IMR-90 (cell line): ENCODE results near the gene ARSA.

Experiments
- BHLHE40 ChIP-seq: fragments of 150-350 bp; IDR thresholded peaks from 2 replicates; pipeline ENCODE4 v1.6.1; 2016; ENCODE audit warnings: mild to moderate bottlenecking, low read depth, low read length
- CEBPB ChIP-seq: IDR thresholded peaks from 2 replicates; pipeline ENCODE4 v1.6.1; 2012; ENCODE audit warnings: low read depth, low read length, improper control_type of control experiment
- CHD1 ChIP-seq: IDR thresholded peaks from 2 replicates; pipeline ENCODE4 v1.6.1; 2012; ENCODE audit warnings: low read depth, low read length, improper control_type of control experiment
- CTCF ChIP-seq: conservative IDR thresholded peaks from 2 replicates; pipeline ENCODE4 v1.5.1; 2012; ENCODE audit warnings: mild to moderate bottlenecking, low read depth, low read length, improper control_type of control experiment
- FOS ChIP-seq: fragments of 150-350 bp; IDR thresholded peaks from 2 replicates; pipeline ENCODE4 v1.6.1; 2016; ENCODE audit warnings: low read depth, low read length
- MAFK ChIP-seq: IDR thresholded peaks from 2 replicates; pipeline ENCODE4 v1.6.1; 2012; ENCODE audit warnings: low read depth, low read length, improper control_type of control experiment
- MXI1 ChIP-seq: IDR thresholded peaks from 2 replicates; pipeline ENCODE4 v1.6.1; 2012; ENCODE audit warnings: low read depth, mild to moderate bottlenecking, low read length, moderate library complexity, borderline replicate concordance
- POLR2A ChIP-seq: IDR thresholded peaks from 2 replicates; pipeline ENCODE4 v1.6.1; 2012; ENCODE audit warnings: mild to moderate bottlenecking, low read depth, low read length
- RCOR1 ChIP-seq: IDR thresholded peaks from 2 replicates; pipeline ENCODE4 v1.6.1; 2012; ENCODE audit warnings: mild to moderate bottlenecking, low read length, improper control_type of control experiment; ENCODE audit not compliant: insufficient replicate concordance
- RFX5 ChIP-seq: IDR thresholded peaks from 2 replicates; pipeline ENCODE4 v1.8.0; 2012; ENCODE audit warnings: low read depth, mild to moderate bottlenecking, low read length, moderate library complexity
- SMC3 ChIP-seq: fragments of 150-350 bp; IDR thresholded peaks from 2 replicates; pipeline ENCODE4 v1.6.1; 2016; ENCODE audit warnings: low read depth, mild to moderate bottlenecking, antibody characterized with exemption, low read length, moderate library complexity

GRCh38 chr22:50578776-50579310 is 49.1 kb downstream of the ARSA start:
- TF ChIP-seq CTCF, result no peak
- TF ChIP-seq RFX5, result no peak
- no peak for TF ChIP-seq POLR2A
- TF ChIP-seq MAFK, result no peak
- no peak for TF ChIP-seq CEBPB
- TF ChIP-seq CHD1, result no peak
- no peak for TF ChIP-seq SMC3
- no peak for TF ChIP-seq BHLHE40
- no peak for TF ChIP-seq MXI1
- no peak for TF ChIP-seq RCOR1
- no peak for TF ChIP-seq FOS
